ENCODE results near the gene KRT5. TPM values are rescaled to one million over a fixed set of nuclear protein-coding genes. Genes with fewer than 3 reads are reported as not detected.
"Not testable (repeated sequence)": the region's sequence is repeated elsewhere in the genome, so short reads cannot be mapped to it uniquely, and the experiment has no call there.

KRT5 gene
- total RNA-seq, 1 donor from 2014 or later = 2.7 TPM

- no peak for DNase-seq
Observed at GRCh38 chr12:52493172-52493571, 27.0 kb downstream of the KRT5 start, which contains the start of gene KRT6A. TSS of gene KRT6A (minus strand) at chr12:52493257. CDS start at chr12:52493188, 69 bp downstream.

GRCh38 chr12:52492405-52492804 is 27.8 kb downstream of the KRT5 start:
- DNase-seq = not testable (repeated sequence)

- not testable (repeated sequence) for DNase-seq
Observed at GRCh38 chr12:52491495-52491894, 28.7 kb downstream of the KRT5 start.

- DNase-seq = no peak
Observed at GRCh38 chr12:52488736-52489135, 31.5 kb downstream of the KRT5 start.

- DNase-seq = not testable (repeated sequence)
Observed at GRCh38 chr12:52487744-52488443, 32.3 kb downstream of the KRT5 start.

- DNase-seq = no peak
Observed at GRCh38 chr12:52487211-52487610, 33.0 kb downstream of the KRT5 start.

GRCh38 chr12:52486166-52487105 is 33.8 kb downstream of the KRT5 start:
- no peak for DNase-seq

GRCh38 chr12:52480073-52480472 is 40.1 kb downstream of the KRT5 start:
- no peak for DNase-seq

- no peak for DNase-seq
Observed at GRCh38 chr12:52477651-52478050, 42.5 kb downstream of the KRT5 start.

- DNase-seq = no peak
Observed at GRCh38 chr12:52474212-52474611, 46.0 kb downstream of the KRT5 start.

GRCh38 chr12:52473768-52474167 is 46.4 kb downstream of the KRT5 start, which contains the start of gene KRT6C:
TSS of gene KRT6C (minus strand) at chr12:52473805. CDS start at chr12:52473737, 68 bp downstream.
- no peak for DNase-seq

GRCh38 chr12:52469853-52470252 is 50.3 kb downstream of the KRT5 start:
- no peak for DNase-seq

- DNase-seq = no peak
Observed at GRCh38 chr12:52464897-52465296, 55.3 kb downstream of the KRT5 start.

Other genes starting within 250 kb of the KRT5 start
- gene KRT86, start 245.7 kb downstream of the KRT5 start, total RNA-seq = not detected in 2 replicates
- gene KRT81, start 228.9 kb downstream of the KRT5 start, total RNA-seq = 0.05 TPM in 1 of 2 replicates, not detected in the other
- gene KRT83, start 199.0 kb downstream of the KRT5 start, total RNA-seq = not detected in 2 replicates
- gene KRT85, start 152.9 kb downstream of the KRT5 start, total RNA-seq = not detected in 2 replicates
- gene KRT84, start 134.7 kb downstream of the KRT5 start, total RNA-seq = not detected in 2 replicates
- not detected in 2 replicates for gene KRT82, start 114.1 kb downstream of the KRT5 start, total RNA-seq
- gene KRT75, start 86.0 kb downstream of the KRT5 start, total RNA-seq = not detected in 2 replicates
- 0.05 and 0.34 TPM in 2 replicates for gene KRT6B, start 68.2 kb downstream of the KRT5 start, total RNA-seq
- gene KRT6C, start 46.6 kb downstream of the KRT5 start, total RNA-seq = not detected in 2 replicates
- 0.47 and 1.9 TPM in 2 replicates for gene KRT6A, start 27.1 kb downstream of the KRT5 start, total RNA-seq
- gene KRT71, start 32.8 kb upstream of the KRT5 start, total RNA-seq = not detected in 2 replicates
- gene KRT74, start 53.4 kb upstream of the KRT5 start, total RNA-seq = not detected in 2 replicates
- gene KRT72, start 81.1 kb upstream of the KRT5 start, total RNA-seq = not detected in 2 replicates
- gene KRT73, start 98.2 kb upstream of the KRT5 start, total RNA-seq = not detected in 2 replicates
- not detected in 2 replicates for gene KRT2, start 131.8 kb upstream of the KRT5 start, total RNA-seq
- not detected in 2 replicates for gene KRT1, start 160.0 kb upstream of the KRT5 start, total RNA-seq
- not detected in 2 replicates for gene KRT77, start 183.1 kb upstream of the KRT5 start, total RNA-seq